GM19238 (cell line): ENCODE results near the gene OR51B4.
"Not testable (repeated sequence)": the region's sequence is repeated elsewhere in the genome, so short reads cannot be mapped to it uniquely, and the experiment has no call there.

Source experiments
- DNase-seq: peaks from one replicate; pipeline ENCODE4 v3.0.0; 2011; ENCODE audit warnings: low spot score; ENCODE audit not compliant: insufficient read length

Gene OR51B4

GRCh38 chr11:5294342-5294995 is 7.3 kb downstream of the OR51B4 start:
- DNase-seq, result not testable (repeated sequence)

DNA sequence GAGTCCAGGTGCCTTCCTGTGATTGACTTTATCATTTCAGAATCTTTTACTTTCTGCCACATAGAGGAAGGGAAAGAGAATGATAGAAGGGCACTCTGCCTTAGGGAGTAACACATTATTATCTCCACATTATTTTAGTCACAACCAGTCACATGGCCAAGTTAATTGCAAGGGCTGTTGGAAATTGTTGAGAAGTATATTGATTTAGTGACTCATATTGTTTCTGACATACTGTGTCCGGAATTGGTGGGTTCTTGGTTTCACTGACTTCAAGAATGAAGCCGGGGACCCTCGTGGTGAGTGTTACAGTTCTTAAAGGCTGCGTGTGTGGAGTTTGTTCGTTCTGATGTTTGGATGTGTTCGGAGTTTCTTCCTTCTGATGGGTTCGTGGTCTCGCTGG is 8.7 kb downstream of the OR51B4 start:
- no peak for DNase-seq

DNA sequence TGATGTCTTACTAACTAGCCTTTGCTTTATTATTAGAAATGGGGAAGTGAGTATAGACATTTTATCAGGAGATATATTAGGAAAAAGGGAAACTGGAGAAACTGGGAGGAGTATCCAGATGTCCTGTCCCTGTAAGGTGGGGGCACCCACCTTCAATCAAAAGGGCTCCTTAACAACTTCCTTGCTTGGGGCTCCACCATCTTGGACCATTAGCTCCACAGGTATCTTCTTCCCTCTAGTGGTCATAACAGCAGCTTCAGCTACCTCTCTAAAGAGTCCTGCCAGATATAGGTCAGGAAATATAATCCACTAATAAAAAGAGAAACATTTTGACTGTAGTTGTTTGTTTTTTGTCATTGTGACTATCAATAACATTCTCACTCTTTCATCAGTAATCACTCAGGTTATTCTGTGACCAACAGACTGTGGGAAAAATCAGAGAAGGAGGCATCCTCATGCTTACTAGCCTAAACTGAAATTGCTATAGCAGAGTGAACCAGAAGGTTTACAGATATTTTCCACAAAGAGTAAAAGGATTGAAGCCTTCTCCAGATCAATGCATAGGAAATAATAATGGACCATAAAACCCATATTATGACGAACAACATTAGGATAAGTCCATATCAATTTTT is 10.4 kb downstream of the OR51B4 start:
- peak; percentile 21 for DNase-seq

DNA sequence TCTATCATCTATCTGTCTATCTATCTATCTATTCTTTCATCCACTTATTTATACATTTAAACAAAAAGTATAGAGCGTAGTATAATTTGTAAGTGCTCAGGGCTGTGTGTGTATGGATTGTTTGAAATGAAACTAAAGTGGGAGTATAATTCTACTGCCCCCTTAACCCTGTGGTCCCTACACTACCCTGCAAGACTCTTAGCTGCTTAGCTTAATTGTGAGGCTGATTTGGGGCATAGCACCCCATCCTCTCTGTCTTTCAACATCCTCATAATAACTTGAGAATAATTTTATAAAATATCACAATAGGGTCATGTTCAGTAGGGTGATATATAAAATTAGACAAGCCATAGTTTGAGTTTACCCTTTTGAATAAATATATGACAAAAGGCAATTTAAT is 11.6 kb downstream of the OR51B4 start:
- no peak for DNase-seq

GRCh38 chr11:5289696-5290095 is 12.1 kb downstream of the OR51B4 start:
- DNase-seq, result no peak

- no peak for DNase-seq
Measured at GRCh38 chr11:5288906-5289550, 12.7 kb downstream of the OR51B4 start.

- no peak for DNase-seq
Measured at GRCh38 chr11:5288108-5288905, 13.4 kb downstream of the OR51B4 start.

DNA sequence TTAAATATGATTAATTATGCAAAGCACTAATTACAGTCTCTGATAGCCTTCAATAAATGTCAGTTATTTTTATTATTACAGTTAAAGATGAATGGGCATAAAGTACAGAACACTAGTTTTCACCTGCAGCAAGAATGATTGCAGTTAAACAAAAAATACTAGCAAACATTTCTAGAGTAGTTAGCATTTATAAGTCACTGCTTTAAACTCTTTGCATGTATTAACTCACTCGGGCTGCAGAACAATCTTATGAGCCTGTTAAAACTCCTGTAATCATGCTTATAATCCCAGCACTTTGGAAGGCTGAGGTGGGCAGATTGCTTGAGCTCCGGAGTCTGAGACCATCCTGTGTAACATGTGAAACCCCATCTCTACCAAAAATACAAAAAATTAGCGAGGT is 14.8 kb downstream of the OR51B4 start:
- DNase-seq, result no peak

GRCh38 chr11:5286351-5286750 is 15.4 kb downstream of the OR51B4 start:
- no peak for DNase-seq

- DNase-seq, result no peak
Measured at GRCh38 chr11:5285703-5286340, 15.9 kb downstream of the OR51B4 start.

GRCh38 chr11:5284637-5285036 is 17.1 kb downstream of the OR51B4 start:
- DNase-seq, result no peak

- no peak for DNase-seq
Measured at GRCh38 chr11:5283882-5284281, 17.9 kb downstream of the OR51B4 start.

GRCh38 chr11:5283086-5283485 is 18.7 kb downstream of the OR51B4 start:
- DNase-seq, result no peak

GRCh38 chr11:5282628-5283027 is 19.1 kb downstream of the OR51B4 start:
- DNase-seq, result no peak

DNA sequence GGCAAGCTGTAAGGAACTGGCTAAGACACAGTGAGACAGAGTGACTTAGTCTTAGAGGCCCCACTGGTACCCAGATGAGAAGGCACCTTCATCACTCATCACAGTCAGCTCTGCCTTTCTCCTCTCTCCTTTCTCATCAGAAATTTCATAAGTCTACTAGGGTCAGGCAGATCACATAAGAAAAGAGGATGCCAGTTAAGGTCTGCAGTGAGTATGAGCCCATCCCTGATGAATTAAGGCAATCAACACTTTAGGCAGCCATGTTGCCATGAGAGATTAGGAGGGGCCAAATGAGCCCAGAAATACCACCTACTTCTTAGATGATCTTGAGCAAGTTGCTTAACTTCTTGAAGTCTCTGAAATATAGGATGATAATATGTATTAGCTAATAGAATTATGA is 20.1 kb downstream of the OR51B4 start:
- no peak for DNase-seq

GRCh38 chr11:5280582-5281102 is 21.1 kb downstream of the OR51B4 start:
- DNase-seq, result peak; percentile 30

DNA sequence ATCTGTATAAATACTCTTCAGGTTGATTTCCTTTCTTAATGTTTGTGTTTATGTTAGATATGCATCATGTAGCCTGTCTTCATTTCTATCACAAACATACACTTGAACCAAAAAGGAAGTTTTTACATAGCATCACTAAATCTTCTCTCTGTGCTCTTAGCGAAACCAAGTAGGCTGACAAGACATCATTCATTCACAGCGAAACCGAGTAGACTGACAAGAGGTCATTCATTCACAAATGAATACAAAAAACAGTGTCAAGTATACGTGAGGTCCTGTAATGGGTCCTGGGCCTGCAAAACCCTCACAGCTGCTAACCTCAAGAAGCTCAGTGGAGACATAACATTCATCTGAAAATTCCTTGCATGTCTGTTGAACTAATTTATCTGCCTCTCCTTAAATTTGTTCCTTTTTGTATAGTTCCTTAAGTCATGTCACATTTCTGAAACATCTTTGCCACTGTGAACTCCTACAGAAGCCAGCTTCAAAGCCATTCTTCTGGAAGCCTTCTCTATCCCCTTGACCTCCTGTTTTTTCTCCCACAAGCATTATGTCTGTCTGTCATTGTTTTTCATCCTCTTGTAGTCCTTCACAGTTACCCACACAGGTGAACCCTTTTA is 22.2 kb downstream of the OR51B4 start:
- DNase-seq, result no peak

GRCh38 chr11:5277807-5278382 is 23.9 kb downstream of the OR51B4 start:
- DNase-seq, result no peak

DNA sequence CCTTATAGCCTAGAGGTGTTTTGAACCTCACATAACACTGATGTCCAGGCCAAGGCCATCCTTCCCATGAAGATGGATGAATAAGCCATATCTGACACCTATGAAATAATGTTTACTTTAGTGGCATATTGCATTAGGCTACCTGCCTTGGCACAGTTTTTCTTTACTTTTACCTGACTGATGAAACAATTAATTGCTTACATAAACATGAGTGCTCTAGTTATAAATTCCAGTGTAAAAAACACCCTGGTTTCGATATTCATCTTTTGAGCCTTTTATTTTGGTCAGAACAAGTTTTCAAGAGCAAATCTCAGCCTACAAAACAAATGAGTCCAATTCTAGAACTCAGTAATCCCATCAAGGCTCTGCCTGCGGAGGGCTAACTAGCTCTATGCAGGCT is 25.0 kb downstream of the OR51B4 start:
- no peak for DNase-seq

DNA sequence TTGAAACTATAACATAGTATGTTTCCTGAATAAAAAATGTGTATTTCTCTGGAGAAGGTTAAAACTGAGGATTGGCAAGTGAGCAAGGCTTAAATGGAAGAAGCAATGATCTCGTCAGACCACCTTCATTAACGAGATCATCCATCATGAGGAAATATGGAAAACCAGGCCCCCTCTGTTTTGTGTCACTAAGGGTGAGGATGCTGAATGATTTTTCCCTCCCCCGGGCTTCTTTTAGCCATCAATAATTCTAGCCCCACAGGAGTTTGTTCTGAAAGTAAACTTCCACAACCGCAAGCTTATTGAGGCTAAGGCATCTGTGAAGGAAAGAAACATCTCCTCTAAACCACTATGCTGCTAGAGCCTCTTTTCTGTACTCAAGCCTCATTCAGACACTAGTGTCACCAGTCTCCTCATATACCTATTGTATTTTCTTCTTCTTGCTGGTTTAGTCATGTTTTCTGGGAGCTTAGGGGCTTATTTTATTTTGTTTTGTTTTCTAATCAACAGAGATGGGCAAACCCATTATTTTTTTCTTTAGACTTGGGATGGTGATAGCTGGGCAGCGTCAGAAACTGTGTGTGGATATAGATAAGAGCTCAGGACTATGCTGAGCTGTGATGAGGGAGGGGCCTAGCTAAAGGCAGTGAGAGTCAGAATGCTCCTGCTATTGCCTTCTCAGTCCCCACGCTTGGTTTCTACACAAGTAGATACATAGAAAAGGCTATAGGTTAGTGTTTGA is 26.2 kb downstream of the OR51B4 start:
- DNase-seq, result no peak
